ENCODE results near the gene GFOD2. TPM values are rescaled to one million over a fixed set of nuclear protein-coding genes. Genes with fewer than 3 reads are reported as not detected.

The GFOD2 gene
- total and polyA plus RNA-seq, 10 donors = 10.4 to 45.6 (median 39.8) TPM

- peak overlapping the region; percentile 19 to 94 (median 66) for H3K27ac ChIP-seq
- H3K4me1 ChIP-seq = peaks cover 18 to 74% (median 60%) of the 10 kb centered on the region in 6 donors
- 94 to 99% (median 98%) methylated on average over 7 of the region's 7 CpGs for WGBS, 5 donors
- peaks cover 0 to 44% (median 9%) of the 10 kb centered on the region in 6 donors for H3K36me3 ChIP-seq
- H3K9me3 ChIP-seq = no peaks in the 10 kb centered on the region
- TF ChIP-seq POLR2AphosphoS5 (IDR thresholded peaks at IDR 0.05) (no peak), CTCF (IDR thresholded peaks at IDR 0.05 in 8 of 11, conservative IDR thresholded peaks at IDR 0.05 in 3 of 11) (no peak), POLR2A (IDR thresholded peaks at IDR 0.05) (no peak)
- DNase-seq = no peak
- no peaks in the 10 kb centered on the region for H3K27me3 ChIP-seq (replicated peaks in 1 of 7)
- H3K4me3 ChIP-seq = no peak overlapping the region
- intact Hi-C loops (cut with DNase I; ENCODE audit: low total_unique reads) = loop anchor here (10.0 kb wide), 1 partner anchor 249 kb away; no protein-coding TSS in a partner anchor
Measured at GRCh38 chr16:67675999-67676398, 43.1 kb downstream of the GFOD2 start.

- H3K9me3 ChIP-seq = no peaks in the 10 kb centered on the region
- no peak for DNase-seq
- H3K36me3 ChIP-seq = peaks cover 0 to 39% (median 7%) of the 10 kb centered on the region in 6 donors
- H3K27me3 ChIP-seq (replicated peaks in 1 of 7) = no peaks in the 10 kb centered on the region
- TF ChIP-seq POLR2AphosphoS5 (IDR thresholded peaks at IDR 0.05) = peak in 1 of 3 donors; percentile 47
- TF ChIP-seq CTCF (IDR thresholded peaks at IDR 0.05 in 8 of 11, conservative IDR thresholded peaks at IDR 0.05 in 3 of 11) = no peak
- TF ChIP-seq POLR2A (IDR thresholded peaks at IDR 0.05) = no peak
- H3K27ac ChIP-seq = peak overlapping the region; percentile 19 to 94 (median 68)
- H3K4me1 ChIP-seq = peaks cover 18 to 78% (median 61%) of the 10 kb centered on the region in 6 donors
- intact Hi-C loops (cut with DNase I; ENCODE audit: low total_unique reads) = loop anchor here (10.0 kb wide), 1 partner anchor 249 kb away; no protein-coding TSS in a partner anchor
- WGBS, 5 donors = 96 to 98% (median 96%) methylated on average over 10 to 17 of the region's 17 CpGs
- H3K4me3 ChIP-seq = no peak overlapping the region
Measured at GRCh38 chr16:67675579-67675935, 43.6 kb downstream of the GFOD2 start.

- H3K27ac ChIP-seq = peak overlapping the region in 7 of 8 donors; percentile 62 to 94 (median 83)
- intact Hi-C loops (cut with DNase I; ENCODE audit: low total_unique reads) = loop anchor here (5.0 to 10.0 kb wide), 2 partner anchors 42 to 250 kb away; partner anchors contain the start of gene GFOD2
Measured at GRCh38 chr16:67674851-67675578, 44.1 kb downstream of the GFOD2 start.

More at GRCh38 chr16:67674851-67675578, 44.1 kb downstream of the GFOD2 start:
- DNase-seq = peak; percentile 77
- no peak for TF ChIP-seq CTCF (IDR thresholded peaks at IDR 0.05 in 8 of 11, conservative IDR thresholded peaks at IDR 0.05 in 3 of 11)
- TF ChIP-seq POLR2AphosphoS5 (IDR thresholded peaks at IDR 0.05) = peak in 1 of 3 donors; percentile 39
- TF ChIP-seq POLR2A (IDR thresholded peaks at IDR 0.05) = no peak
- Histone ChIP-seq H3K4me3 (no peak overlapping the region), H3K4me1 (peaks cover 18 to 79% (median 61%) of the 10 kb centered on the region in 6 donors), H3K9me3 (no peaks in the 10 kb centered on the region), H3K36me3 (peaks cover 0 to 34% (median 7%) of the 10 kb centered on the region in 6 donors), H3K27me3 (replicated peaks in 1 of 7) (no peaks in the 10 kb centered on the region)
- WGBS, 5 donors = 92 to 97% (median 95%) methylated on average over 19 to 28 of the region's 28 CpGs
